GM23338 (cell line): ENCODE results near the gene SCFD2. TPM values are rescaled to one million over a fixed set of nuclear protein-coding genes. Genes with fewer than 3 reads are reported as not detected.

Experiments used
- ATAC-seq: fragments of 200-7000 bp; cut with Tn5 transposase; 3 replicates; pipeline ENCODE4 v1.9.1; 2020
- DNase-seq: peaks from one replicate; pipeline ENCODE4 v3.0.0-alpha.2; 2015; ENCODE audit warnings: low spot score
- H2AFZ ChIP-seq: fragments of 200-600 bp; sonication (generic); 2 replicates; pipeline ENCODE4 v1.8.0; 2016; ENCODE audit warnings: antibody characterized with exemption, mild to moderate bottlenecking, moderate library complexity
- H3F3A ChIP-seq: fragments of 200-600 bp; sonication (generic); replicated peaks from 2 replicates; pipeline ENCODE4 v1.8.0; 2017; ENCODE audit warnings: antibody characterized with exemption, mixed run types, low read depth
- H3K27ac ChIP-seq: fragments of 200-600 bp; sonication (generic); 2 replicates; pipeline ENCODE4 v1.6.1; 2016; ENCODE audit warnings: low read depth
- H3K27me3 ChIP-seq: fragments of 200-600 bp; sonication (generic); 2 replicates; pipeline ENCODE4 v1.8.0; 2016; ENCODE audit warnings: mild to moderate bottlenecking, mixed run types, moderate library complexity; ENCODE audit not compliant: insufficient read depth
- H3K36me3 ChIP-seq: fragments of 200-600 bp; sonication (generic); 2 replicates; pipeline ENCODE4 v1.8.0; 2016; ENCODE audit warnings: mild to moderate bottlenecking; ENCODE audit not compliant: insufficient read depth
- H3K4me1 ChIP-seq: fragments of 200-600 bp; sonication (generic); 2 replicates; pipeline ENCODE4 v1.8.0; 2016; ENCODE audit warnings: mild to moderate bottlenecking, moderate library complexity; ENCODE audit not compliant: insufficient read depth
- H3K4me2 ChIP-seq: fragments of 200-600 bp; sonication (generic); 2 replicates; pipeline ENCODE4 v1.7.1; 2017; ENCODE audit warnings: mixed run types
- H3K4me3 ChIP-seq: fragments of 200-600 bp; sonication (generic); 2 replicates; pipeline ENCODE4 v1.6.1; 2016; ENCODE audit warnings: mixed run types
- H3K79me2 ChIP-seq: fragments of 200-600 bp; sonication (generic); replicated peaks from 2 replicates; pipeline ENCODE4 v1.8.0; 2017; ENCODE audit warnings: mild to moderate bottlenecking; ENCODE audit not compliant: insufficient read depth
- H3K9me2 ChIP-seq: fragments of 200-600 bp; sonication (generic); 2 replicates; pipeline ENCODE4 v1.8.0; 2017; ENCODE audit not compliant: insufficient read depth
- H4K20me1 ChIP-seq: fragments of 200-600 bp; sonication (generic); replicated peaks from 2 replicates; pipeline ENCODE4 v1.8.0; 2017; ENCODE audit warnings: mild to moderate bottlenecking; ENCODE audit not compliant: insufficient read depth
- H3K27ac Mint-ChIP-seq: 2 replicates; pipeline ENCODE4 v1.8.0; 2020; ENCODE audit warnings: inconsistent platforms, mild to moderate bottlenecking, moderate library complexity, mixed read lengths
- H3K27me3 Mint-ChIP-seq: 3 replicates; pipeline ENCODE4 v1.8.0; 2022; ENCODE audit warnings: low read depth, mild to moderate bottlenecking, moderate library complexity, mixed read lengths, inconsistent platforms; ENCODE audit not compliant: insufficient read depth, poor library complexity
- H3K36me3 Mint-ChIP-seq: 3 replicates; pipeline ENCODE4 v1.8.0; 2021; ENCODE audit warnings: low read depth, mild to moderate bottlenecking, inconsistent platforms, moderate library complexity, mixed read lengths
- H3K4me1 Mint-ChIP-seq: 3 replicates; pipeline ENCODE4 v1.8.0; 2020; ENCODE audit warnings: mild to moderate bottlenecking, inconsistent platforms, mixed read lengths
- H3K4me3 Mint-ChIP-seq: 3 replicates; pipeline ENCODE4 v1.8.0; 2021; ENCODE audit warnings: moderate library complexity, mild to moderate bottlenecking, inconsistent platforms, mixed read lengths
- H3K9me3 Mint-ChIP-seq: 3 replicates; pipeline ENCODE4 v1.8.0; 2020; ENCODE audit warnings: moderate library complexity, mild to moderate bottlenecking, inconsistent platforms, mixed read lengths
- CREB1 ChIP-seq: fragments of 250-450 bp; sonication (Bioruptor Pico); IDR thresholded peaks from 2 replicates; pipeline ENCODE4 v1.5.0; 2020; ENCODE audit warnings: low read depth, mild to moderate bottlenecking, moderate library complexity
- EZH2 ChIP-seq: fragments of 200-600 bp; sonication (generic); IDR thresholded peaks from one replicate; pipeline ENCODE4 v1.8.0; 2017; ENCODE audit warnings: antibody characterized with exemption, mild to moderate bottlenecking, low read depth; ENCODE audit not compliant: unreplicated experiment
- EZH2phosphoT487 ChIP-seq: fragments of 200-600 bp; sonication (generic); IDR thresholded peaks from one replicate; pipeline ENCODE4 v1.8.1; 2018; ENCODE audit warnings: antibody characterized with exemption; ENCODE audit not compliant: unreplicated experiment
- JUNB ChIP-seq: IDR thresholded peaks from one replicate; pipeline ENCODE4 v1.6.1; 2016; ENCODE audit warnings: antibody characterized with exemption; ENCODE audit not compliant: unreplicated experiment
- NANOG ChIP-seq: IDR thresholded peaks from 2 replicates; pipeline ENCODE4 v1.6.1; 2016; ENCODE audit warnings: antibody characterized with exemption, borderline replicate concordance
- POLR2AphosphoS5 ChIP-seq: IDR thresholded peaks from 2 replicates; pipeline ENCODE4 v1.6.1; 2016; ENCODE audit warnings: antibody characterized with exemption, low read depth
- STAT1 ChIP-seq: IDR thresholded peaks from one replicate; pipeline ENCODE4 v1.6.1; 2016; ENCODE audit warnings: antibody characterized with exemption; ENCODE audit not compliant: unreplicated experiment
- ZNF114 ChIP-seq: fragments of 250-450 bp; sonication (Bioruptor Pico); IDR thresholded peaks from 2 replicates; pipeline ENCODE4 v1.5.0; 2020; ENCODE audit warnings: mild to moderate bottlenecking, moderate library complexity
- ZNF331 ChIP-seq: fragments of 250-450 bp; sonication (Bioruptor Pico); IDR thresholded peaks from 2 replicates; pipeline ENCODE4 v1.5.0; 2020; ENCODE audit warnings: low read depth, mild to moderate bottlenecking, moderate library complexity
- polyA plus RNA-seq: library from polyadenylated mRNA; unstranded; fragments of >200 nt; fragmentation: Nextera tagmentation; extraction: Ambion mirVana; gene quantifications from 2 replicates; pipeline ENCODE4 v1.2.1, GENCODE V29; 2016
- total RNA-seq: library from RNA; depleted of rRNA; stranded (reverse); fragments of >200 nt; shearing (Covaris generic); gene quantifications from 2 replicates; pipeline ENCODE4 v1.2.3, GENCODE V29; 2014
- TF ChIP-seq, protein P1 (sequence below): IDR thresholded peaks from 2 replicates; pipeline ENCODE4 v1.6.1; 2016; ENCODE audit warnings: antibody characterized with exemption
- TF ChIP-seq, protein P2 (sequence below), 2 experiments: fragments of 200-600 bp in 1 of 2; sonication (generic) in 1 of 2; conservative IDR thresholded peaks; 2 replicates each; pipeline versions ENCODE4 v1.5.1 to v1.6.1; 2016 to 2017; ENCODE audit warnings: antibody characterized with exemption in 2 of 2, low read depth in 2 of 2, mild to moderate bottlenecking in 2 of 2, moderate library complexity in 1 of 2
- TF ChIP-seq, protein P3 (sequence below): fragments of 250-450 bp; sonication (Bioruptor Pico); IDR thresholded peaks from 2 replicates; pipeline ENCODE4 v1.5.0; 2020; ENCODE audit warnings: mild to moderate bottlenecking, moderate library complexity
- TF ChIP-seq, protein P4 (sequence below): IDR thresholded peaks from one replicate; pipeline ENCODE4 v1.6.1; 2018; ENCODE audit warnings: antibody characterized with exemption; ENCODE audit not compliant: unreplicated experiment

SCFD2 gene
- total and polyA plus RNA-seq, 2 experiments from 2014 or later = 5.7 to 17.5 TPM

DNA sequence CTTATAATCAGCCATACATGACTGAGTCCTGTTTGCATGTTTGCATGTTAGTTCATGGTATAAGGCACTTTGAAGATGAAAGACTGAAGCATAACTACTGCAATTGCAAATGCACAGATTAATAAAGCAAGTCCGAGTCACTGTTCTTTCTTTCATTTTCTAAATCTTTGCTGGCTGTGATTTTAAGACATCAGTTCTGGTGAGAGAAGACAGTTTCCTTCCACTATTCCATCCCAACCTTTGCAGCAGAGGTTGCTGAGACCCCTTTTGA, 475.4 kb downstream of the SCFD2 start:
- Histone ChIP-seq H3K27ac (no peak overlapping the region), H3K4me1 (no peaks in the 10 kb centered on the region), H3K4me3 (no peak overlapping the region), H2AFZ (no peak overlapping the region), H3K79me2 (no peaks in the 10 kb centered on the region), H3F3A (no peaks in the 10 kb centered on the region), H3K36me3 (no peaks in the 10 kb centered on the region), H4K20me1 (no peaks in the 10 kb centered on the region), H3K27me3 (no peaks in the 10 kb centered on the region), H3K9me2 (peaks cover 22% of the 10 kb centered on the region), H3K4me2 (no peak overlapping the region)
- no peak overlapping the region for H3K27ac Mint-ChIP-seq
- H3K27me3 Mint-ChIP-seq = peaks cover 5% of the 10 kb centered on the region
- H3K36me3 Mint-ChIP-seq = peaks cover 25% of the 10 kb centered on the region
- no peak for DNase-seq
- TF ChIP-seq, protein P1, sequence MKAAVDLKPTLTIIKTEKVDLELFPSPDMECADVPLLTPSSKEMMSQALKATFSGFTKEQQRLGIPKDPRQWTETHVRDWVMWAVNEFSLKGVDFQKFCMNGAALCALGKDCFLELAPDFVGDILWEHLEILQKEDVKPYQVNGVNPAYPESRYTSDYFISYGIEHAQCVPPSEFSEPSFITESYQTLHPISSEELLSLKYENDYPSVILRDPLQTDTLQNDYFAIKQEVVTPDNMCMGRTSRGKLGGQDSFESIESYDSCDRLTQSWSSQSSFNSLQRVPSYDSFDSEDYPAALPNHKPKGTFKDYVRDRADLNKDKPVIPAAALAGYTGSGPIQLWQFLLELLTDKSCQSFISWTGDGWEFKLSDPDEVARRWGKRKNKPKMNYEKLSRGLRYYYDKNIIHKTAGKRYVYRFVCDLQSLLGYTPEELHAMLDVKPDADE = no peak
- no peak for TF ChIP-seq POLR2AphosphoS5
- no peak for TF ChIP-seq STAT1
- TF ChIP-seq EZH2 = no peak
- no peak for TF ChIP-seq JUNB
- TF ChIP-seq EZH2phosphoT487 = no peak
- TF ChIP-seq, protein P2, sequence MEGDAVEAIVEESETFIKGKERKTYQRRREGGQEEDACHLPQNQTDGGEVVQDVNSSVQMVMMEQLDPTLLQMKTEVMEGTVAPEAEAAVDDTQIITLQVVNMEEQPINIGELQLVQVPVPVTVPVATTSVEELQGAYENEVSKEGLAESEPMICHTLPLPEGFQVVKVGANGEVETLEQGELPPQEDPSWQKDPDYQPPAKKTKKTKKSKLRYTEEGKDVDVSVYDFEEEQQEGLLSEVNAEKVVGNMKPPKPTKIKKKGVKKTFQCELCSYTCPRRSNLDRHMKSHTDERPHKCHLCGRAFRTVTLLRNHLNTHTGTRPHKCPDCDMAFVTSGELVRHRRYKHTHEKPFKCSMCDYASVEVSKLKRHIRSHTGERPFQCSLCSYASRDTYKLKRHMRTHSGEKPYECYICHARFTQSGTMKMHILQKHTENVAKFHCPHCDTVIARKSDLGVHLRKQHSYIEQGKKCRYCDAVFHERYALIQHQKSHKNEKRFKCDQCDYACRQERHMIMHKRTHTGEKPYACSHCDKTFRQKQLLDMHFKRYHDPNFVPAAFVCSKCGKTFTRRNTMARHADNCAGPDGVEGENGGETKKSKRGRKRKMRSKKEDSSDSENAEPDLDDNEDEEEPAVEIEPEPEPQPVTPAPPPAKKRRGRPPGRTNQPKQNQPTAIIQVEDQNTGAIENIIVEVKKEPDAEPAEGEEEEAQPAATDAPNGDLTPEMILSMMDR (conservative IDR thresholded peaks at IDR 0.05; ENCODE audit: low read depth in 2 of 2) = no peak
- TF ChIP-seq, protein P3, sequence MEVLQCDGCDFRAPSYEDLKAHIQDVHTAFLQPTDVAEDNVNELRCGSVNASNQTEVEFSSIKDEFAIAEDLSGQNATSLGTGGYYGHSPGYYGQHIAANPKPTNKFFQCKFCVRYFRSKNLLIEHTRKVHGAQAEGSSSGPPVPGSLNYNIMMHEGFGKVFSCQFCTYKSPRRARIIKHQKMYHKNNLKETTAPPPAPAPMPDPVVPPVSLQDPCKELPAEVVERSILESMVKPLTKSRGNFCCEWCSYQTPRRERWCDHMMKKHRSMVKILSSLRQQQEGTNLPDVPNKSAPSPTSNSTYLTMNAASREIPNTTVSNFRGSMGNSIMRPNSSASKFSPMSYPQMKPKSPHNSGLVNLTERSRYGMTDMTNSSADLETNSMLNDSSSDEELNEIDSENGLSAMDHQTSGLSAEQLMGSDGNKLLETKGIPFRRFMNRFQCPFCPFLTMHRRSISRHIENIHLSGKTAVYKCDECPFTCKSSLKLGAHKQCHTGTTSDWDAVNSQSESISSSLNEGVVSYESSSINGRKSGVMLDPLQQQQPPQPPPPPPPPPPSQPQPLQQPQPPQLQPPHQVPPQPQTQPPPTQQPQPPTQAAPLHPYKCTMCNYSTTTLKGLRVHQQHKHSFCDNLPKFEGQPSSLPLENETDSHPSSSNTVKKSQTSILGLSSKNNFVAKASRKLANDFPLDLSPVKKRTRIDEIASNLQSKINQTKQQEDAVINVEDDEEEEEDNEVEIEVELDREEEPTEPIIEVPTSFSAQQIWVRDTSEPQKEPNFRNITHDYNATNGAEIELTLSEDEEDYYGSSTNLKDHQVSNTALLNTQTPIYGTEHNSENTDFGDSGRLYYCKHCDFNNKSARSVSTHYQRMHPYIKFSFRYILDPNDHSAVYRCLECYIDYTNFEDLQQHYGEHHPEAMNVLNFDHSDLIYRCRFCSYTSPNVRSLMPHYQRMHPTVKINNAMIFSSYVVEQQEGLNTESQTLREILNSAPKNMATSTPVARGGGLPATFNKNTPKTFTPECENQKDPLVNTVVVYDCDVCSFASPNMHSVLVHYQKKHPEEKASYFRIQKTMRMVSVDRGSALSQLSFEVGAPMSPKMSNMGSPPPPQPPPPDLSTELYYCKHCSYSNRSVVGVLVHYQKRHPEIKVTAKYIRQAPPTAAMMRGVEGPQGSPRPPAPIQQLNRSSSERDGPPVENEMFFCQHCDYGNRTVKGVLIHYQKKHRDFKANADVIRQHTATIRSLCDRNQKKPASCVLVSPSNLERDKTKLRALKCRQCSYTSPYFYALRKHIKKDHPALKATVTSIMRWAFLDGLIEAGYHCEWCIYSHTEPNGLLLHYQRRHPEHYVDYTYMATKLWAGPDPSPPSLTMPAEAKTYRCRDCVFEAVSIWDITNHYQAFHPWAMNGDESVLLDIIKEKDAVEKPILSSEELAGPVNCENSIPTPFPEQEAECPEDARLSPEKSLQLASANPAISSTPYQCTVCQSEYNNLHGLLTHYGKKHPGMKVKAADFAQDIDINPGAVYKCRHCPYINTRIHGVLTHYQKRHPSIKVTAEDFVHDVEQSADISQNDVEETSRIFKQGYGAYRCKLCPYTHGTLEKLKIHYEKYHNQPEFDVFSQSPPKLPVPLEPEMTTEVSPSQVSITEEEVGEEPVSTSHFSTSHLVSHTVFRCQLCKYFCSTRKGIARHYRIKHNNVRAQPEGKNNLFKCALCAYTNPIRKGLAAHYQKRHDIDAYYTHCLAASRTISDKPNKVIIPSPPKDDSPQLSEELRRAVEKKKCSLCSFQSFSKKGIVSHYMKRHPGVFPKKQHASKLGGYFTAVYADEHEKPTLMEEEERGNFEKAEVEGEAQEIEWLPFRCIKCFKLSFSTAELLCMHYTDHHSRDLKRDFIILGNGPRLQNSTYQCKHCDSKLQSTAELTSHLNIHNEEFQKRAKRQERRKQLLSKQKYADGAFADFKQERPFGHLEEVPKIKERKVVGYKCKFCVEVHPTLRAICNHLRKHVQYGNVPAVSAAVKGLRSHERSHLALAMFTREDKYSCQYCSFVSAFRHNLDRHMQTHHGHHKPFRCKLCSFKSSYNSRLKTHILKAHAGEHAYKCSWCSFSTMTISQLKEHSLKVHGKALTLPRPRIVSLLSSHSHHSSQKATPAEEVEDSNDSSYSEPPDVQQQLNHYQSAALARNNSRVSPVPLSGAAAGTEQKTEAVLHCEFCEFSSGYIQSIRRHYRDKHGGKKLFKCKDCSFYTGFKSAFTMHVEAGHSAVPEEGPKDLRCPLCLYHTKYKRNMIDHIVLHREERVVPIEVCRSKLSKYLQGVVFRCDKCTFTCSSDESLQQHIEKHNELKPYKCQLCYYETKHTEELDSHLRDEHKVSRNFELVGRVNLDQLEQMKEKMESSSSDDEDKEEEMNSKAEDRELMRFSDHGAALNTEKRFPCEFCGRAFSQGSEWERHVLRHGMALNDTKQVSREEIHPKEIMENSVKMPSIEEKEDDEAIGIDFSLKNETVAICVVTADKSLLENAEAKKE (CRISPR knock-in tag) = no peak
- TF ChIP-seq ZNF114 (CRISPR knock-in tag) = no peak
- TF ChIP-seq CREB1 (CRISPR knock-in tag) = no peak
- TF ChIP-seq ZNF331 (CRISPR knock-in tag) = no peak
- TF ChIP-seq, protein P4, sequence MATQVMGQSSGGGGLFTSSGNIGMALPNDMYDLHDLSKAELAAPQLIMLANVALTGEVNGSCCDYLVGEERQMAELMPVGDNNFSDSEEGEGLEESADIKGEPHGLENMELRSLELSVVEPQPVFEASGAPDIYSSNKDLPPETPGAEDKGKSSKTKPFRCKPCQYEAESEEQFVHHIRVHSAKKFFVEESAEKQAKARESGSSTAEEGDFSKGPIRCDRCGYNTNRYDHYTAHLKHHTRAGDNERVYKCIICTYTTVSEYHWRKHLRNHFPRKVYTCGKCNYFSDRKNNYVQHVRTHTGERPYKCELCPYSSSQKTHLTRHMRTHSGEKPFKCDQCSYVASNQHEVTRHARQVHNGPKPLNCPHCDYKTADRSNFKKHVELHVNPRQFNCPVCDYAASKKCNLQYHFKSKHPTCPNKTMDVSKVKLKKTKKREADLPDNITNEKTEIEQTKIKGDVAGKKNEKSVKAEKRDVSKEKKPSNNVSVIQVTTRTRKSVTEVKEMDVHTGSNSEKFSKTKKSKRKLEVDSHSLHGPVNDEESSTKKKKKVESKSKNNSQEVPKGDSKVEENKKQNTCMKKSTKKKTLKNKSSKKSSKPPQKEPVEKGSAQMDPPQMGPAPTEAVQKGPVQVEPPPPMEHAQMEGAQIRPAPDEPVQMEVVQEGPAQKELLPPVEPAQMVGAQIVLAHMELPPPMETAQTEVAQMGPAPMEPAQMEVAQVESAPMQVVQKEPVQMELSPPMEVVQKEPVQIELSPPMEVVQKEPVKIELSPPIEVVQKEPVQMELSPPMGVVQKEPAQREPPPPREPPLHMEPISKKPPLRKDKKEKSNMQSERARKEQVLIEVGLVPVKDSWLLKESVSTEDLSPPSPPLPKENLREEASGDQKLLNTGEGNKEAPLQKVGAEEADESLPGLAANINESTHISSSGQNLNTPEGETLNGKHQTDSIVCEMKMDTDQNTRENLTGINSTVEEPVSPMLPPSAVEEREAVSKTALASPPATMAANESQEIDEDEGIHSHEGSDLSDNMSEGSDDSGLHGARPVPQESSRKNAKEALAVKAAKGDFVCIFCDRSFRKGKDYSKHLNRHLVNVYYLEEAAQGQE = no peak
- TF ChIP-seq NANOG = no peak
- peaks cover 19% of the 10 kb centered on the region for H3K9me3 Mint-ChIP-seq
- no peak for ATAC-seq
- no peak overlapping the region for H3K4me3 Mint-ChIP-seq
- H3K4me1 Mint-ChIP-seq = no peaks in the 10 kb centered on the region; the same call in 2 of the 3 replicates
